Mesenchymal stem cell (in vitro differentiated cells and primary cell): ENCODE data around the gene GOLGA6L7. TPM values are rescaled to one million over a fixed set of nuclear protein-coding genes. Genes with fewer than 3 reads are reported as not detected.
"Not testable (repeated sequence)": the region's sequence is repeated elsewhere in the genome, so short reads cannot be mapped to it uniquely, and the experiment has no call there.

ENCODE experiments used
- DNase-seq: peaks from one replicate; pipeline ENCODE4 v3.0.0-alpha.2; 2013
- H2AFZ ChIP-seq: one replicate; pipeline ENCODE4 v1.6.1; 2013; ENCODE audit warnings: low read depth, mild to moderate bottlenecking, control low read depth, inconsistent platforms, low read length, moderate library complexity
- H2AK5ac ChIP-seq: 2 replicates; pipeline ENCODE4 v1.6.1; 2013; ENCODE audit warnings: low read length, moderate library complexity, mild to moderate bottlenecking, inconsistent platforms; ENCODE audit not compliant: severe bottlenecking
- H2BK120ac ChIP-seq: one replicate; pipeline ENCODE4 v1.6.1; 2013; ENCODE audit warnings: low read depth, mild to moderate bottlenecking, inconsistent platforms, low read length, moderate library complexity
- H2BK12ac ChIP-seq, 2 experiments: one replicate each; pipeline ENCODE4 v1.6.1; 2013; ENCODE audit warnings: inconsistent platforms in 2 of 2, low read length in 2 of 2, mild to moderate bottlenecking in 2 of 2, moderate library complexity in 2 of 2, control low read depth in 1 of 2
- H2BK15ac ChIP-seq: one replicate; pipeline ENCODE4 v1.6.1; 2013; ENCODE audit warnings: mild to moderate bottlenecking, low read depth, inconsistent platforms; ENCODE audit not compliant: poor library complexity, severe bottlenecking
- H2BK5ac ChIP-seq: 2 replicates; pipeline ENCODE4 v1.6.1; 2013; ENCODE audit warnings: low read depth, mild to moderate bottlenecking, low read length, control low read depth, inconsistent platforms; ENCODE audit not compliant: poor library complexity, severe bottlenecking
- H3K14ac ChIP-seq, 2 experiments: one replicate each; pipeline ENCODE4 v1.6.1; 2013; ENCODE audit warnings: inconsistent platforms in 2 of 2, low read length in 2 of 2, control low read depth in 1 of 2, mild to moderate bottlenecking in 1 of 2, moderate library complexity in 1 of 2
- H3K18ac ChIP-seq, 2 experiments: one replicate each; pipeline ENCODE4 v1.6.1; 2013; ENCODE audit warnings: inconsistent platforms in 2 of 2, low read length in 2 of 2, control low read depth in 1 of 2, low read depth in 1 of 2, mild to moderate bottlenecking in 1 of 2
- H3K23ac ChIP-seq, 2 experiments: one replicate each; pipeline ENCODE4 v1.6.1; 2013; ENCODE audit warnings: inconsistent platforms in 2 of 2, low read length in 2 of 2, mild to moderate bottlenecking in 2 of 2, moderate library complexity in 2 of 2, control low read depth in 1 of 2
- H3K27ac ChIP-seq: 2 replicates; pipeline ENCODE4 v1.5.1; 2013; ENCODE audit warnings: mild to moderate bottlenecking, moderate library complexity, low read length, control low read depth, inconsistent platforms; ENCODE audit not compliant: poor library complexity, severe bottlenecking
- H3K27me3 ChIP-seq, 2 experiments: 2 replicates each; pipeline versions ENCODE4 v1.6.1 to v1.7.0; 2013; ENCODE audit warnings: low read length in 2 of 2, mild to moderate bottlenecking in 2 of 2, moderate library complexity in 2 of 2, control low read depth in 1 of 2, inconsistent platforms in 1 of 2; ENCODE audit not compliant: control insufficient read depth in 1 of 2, insufficient read depth in 1 of 2
- H3K36me3 ChIP-seq, 2 experiments: 2 replicates each; pipeline versions ENCODE4 v1.6.1 to v1.7.0; 2013; ENCODE audit warnings: low read length in 2 of 2, control low read depth in 1 of 2, inconsistent platforms in 1 of 2, low read depth in 1 of 2, mild to moderate bottlenecking in 1 of 2; ENCODE audit not compliant: insufficient read depth in 2 of 2, control insufficient read depth in 1 of 2
- H3K4ac ChIP-seq, 2 experiments: one replicate each; pipeline ENCODE4 v1.6.1; 2013; ENCODE audit warnings: inconsistent platforms in 2 of 2, low read length in 2 of 2, mild to moderate bottlenecking in 2 of 2, moderate library complexity in 2 of 2, control low read depth in 1 of 2, low read depth in 1 of 2
- H3K4me1 ChIP-seq: 2 replicates; pipeline ENCODE4 v1.6.1; 2013; ENCODE audit warnings: low read depth, low read length, control low read depth; ENCODE audit not compliant: control insufficient read depth, insufficient read depth
- H3K4me2 ChIP-seq: 2 replicates; pipeline ENCODE4 v1.6.1; 2013; ENCODE audit warnings: low read length, mild to moderate bottlenecking, inconsistent platforms; ENCODE audit not compliant: poor library complexity, severe bottlenecking
- H3K4me3 ChIP-seq, 2 experiments: 2 replicates each; pipeline versions ENCODE4 v1.5.1 to v1.7.0; 2013; ENCODE audit warnings: low read length in 2 of 2, mild to moderate bottlenecking in 2 of 2, control low read depth in 1 of 2, low read depth in 1 of 2; ENCODE audit not compliant: insufficient read depth in 1 of 2
- H3K79me1 ChIP-seq: replicated peaks from 2 replicates; pipeline ENCODE4 v1.6.1; 2013; ENCODE audit warnings: mild to moderate bottlenecking, control low read depth, low read length, inconsistent platforms; ENCODE audit not compliant: poor library complexity, severe bottlenecking
- H3K9ac ChIP-seq: 2 replicates; pipeline ENCODE4 v1.7.0; 2013; ENCODE audit warnings: mild to moderate bottlenecking, low read length, moderate library complexity
- H3K9me3 ChIP-seq: 2 replicates; pipeline ENCODE4 v1.7.0; 2013; ENCODE audit warnings: mild to moderate bottlenecking, low read length; ENCODE audit not compliant: control insufficient read depth
- H4K8ac ChIP-seq: one replicate; pipeline ENCODE4 v1.6.1; 2013; ENCODE audit warnings: inconsistent platforms, mild to moderate bottlenecking, low read length, moderate library complexity
- H4K91ac ChIP-seq: one replicate; pipeline ENCODE4 v1.6.1; 2013; ENCODE audit warnings: mild to moderate bottlenecking, low read length, inconsistent platforms
- WGBS: methylation state at CpG from one replicate; pipeline ENCODE4 v1.1.7; 2013; ENCODE audit warnings: mixed read lengths; 5-methylcytosine and 5-hydroxymethylcytosine counted together
- polyA plus RNA-seq, 2 experiments: library from polyadenylated mRNA; stranded (reverse); fragments of 200-250 nt; gene quantifications; one replicate each; pipeline ENCODE4 v1.2.3, GENCODE V29; 2013

The GOLGA6L7 gene
- polyA plus RNA-seq (2013, experiment 1 of 2), result not detected
- polyA plus RNA-seq (2013, experiment 2 of 2), result not detected

GRCh38 chr15:28848521-28848920, at the start of gene GOLGA6L7:
TSS of gene GOLGA6L7 (minus strand) at chr15:28848644. CDS start at chr15:28848549, 95 bp downstream.
- H3K4ac ChIP-seq, H3K14ac ChIP-seq, H2BK12ac ChIP-seq, H2AK5ac ChIP-seq, H3K79me1 ChIP-seq, H3K9me3 ChIP-seq, H4K8ac ChIP-seq, H2BK15ac ChIP-seq, H3K4me2 ChIP-seq, H3K18ac ChIP-seq, H2AFZ ChIP-seq, DNase-seq, H3K36me3 ChIP-seq, H3K23ac ChIP-seq, H3K27ac ChIP-seq, H3K9ac ChIP-seq, H2BK120ac ChIP-seq, H3K27me3 ChIP-seq, H2BK5ac ChIP-seq, H3K4me3 ChIP-seq, H3K4me1 ChIP-seq, H4K91ac ChIP-seq: not testable (repeated sequence)
- 93% methylated on average over 11 of the region's 13 CpGs for WGBS

DNA sequence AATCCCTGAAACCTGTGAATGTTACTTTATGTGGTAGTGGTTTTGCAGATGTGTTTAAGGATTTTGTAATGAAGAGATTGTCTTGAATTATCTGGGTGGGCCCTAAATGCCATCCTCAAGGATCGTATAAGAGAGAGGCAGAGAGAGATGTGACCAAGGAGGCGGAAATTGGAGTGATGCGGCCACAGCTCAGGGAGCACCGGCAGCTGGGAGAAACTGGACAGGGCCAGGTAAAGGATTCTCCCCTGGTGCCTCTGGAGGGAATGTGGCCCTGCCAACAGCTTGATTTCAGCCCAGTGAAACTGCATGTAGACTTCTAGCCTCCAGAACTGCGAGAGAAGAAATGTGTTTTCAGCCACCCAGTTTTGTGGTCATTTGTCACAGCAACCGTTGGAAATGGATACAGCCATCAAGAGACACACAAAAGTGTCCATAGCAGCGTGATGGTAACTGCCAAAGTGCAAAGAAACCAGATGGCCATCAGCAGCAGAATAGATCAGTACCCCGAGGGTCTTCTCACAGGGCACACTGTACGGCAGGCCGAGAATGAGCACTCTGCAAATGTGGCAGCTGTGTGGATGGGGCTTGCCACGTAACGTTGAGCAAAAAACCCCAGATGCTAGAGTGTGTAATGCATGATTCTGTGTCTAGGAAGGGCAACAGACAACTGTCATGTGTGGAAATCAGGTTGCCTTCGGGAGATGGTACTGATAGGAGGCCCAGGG, 49.6 kb upstream of the GOLGA6L7 start:
- no peak overlapping the region for H4K8ac ChIP-seq
- peaks cover 0 to 9% of the 10 kb centered on the region in 2 experiments for H3K27me3 ChIP-seq
- no peak overlapping the region for H4K91ac ChIP-seq
- H2BK120ac ChIP-seq, result no peak overlapping the region
- no peak overlapping the region for H3K23ac ChIP-seq
- no peak overlapping the region for H3K14ac ChIP-seq
- H3K36me3 ChIP-seq, result no peaks in the 10 kb centered on the region
- H2BK5ac ChIP-seq, result no peak overlapping the region
- H2BK12ac ChIP-seq, result peak overlapping the region in 1 of 2 experiments; percentile 21
- no peak overlapping the region for H3K18ac ChIP-seq
- no peak overlapping the region for H2AFZ ChIP-seq
- H3K9me3 ChIP-seq, result no peaks in the 10 kb centered on the region
- no peak overlapping the region for H3K4me3 ChIP-seq
- no peak overlapping the region for H3K9ac ChIP-seq
- no peak for DNase-seq
- no peak overlapping the region for H3K4me2 ChIP-seq
- 96% methylated on average over 13 of the region's 13 CpGs for WGBS
- peaks cover 22% of the 10 kb centered on the region for H3K79me1 ChIP-seq
- H3K4ac ChIP-seq, result no peak overlapping the region
- H3K27ac ChIP-seq, result no peak overlapping the region
- H3K4me1 ChIP-seq, result peaks cover 11% of the 10 kb centered on the region
- H2AK5ac ChIP-seq, result no peak overlapping the region
- H2BK15ac ChIP-seq, result no peak overlapping the region

GRCh38 chr15:28896951-28897350, 48.5 kb upstream of the GOLGA6L7 start:
- peak; percentile 94 for DNase-seq
- Histone ChIP-seq H3K9me3 (no peaks in the 10 kb centered on the region), H3K18ac (peak overlapping the region in 1 of 2 experiments; percentile 55), H2BK5ac (no peak overlapping the region), H3K27ac (peak overlapping the region; percentile 39), H4K91ac (no peak overlapping the region), H3K9ac (no peak overlapping the region), H3K23ac (no peak overlapping the region), H3K79me1 (peaks cover 21% of the 10 kb centered on the region), H2AFZ (no peak overlapping the region), H3K4ac (peak overlapping the region in 1 of 2 experiments; percentile 32), H2AK5ac (no peak overlapping the region), H3K27me3 (peaks cover 0 to 3% of the 10 kb centered on the region in 2 experiments), H3K14ac (no peak overlapping the region), H3K4me3 (no peak overlapping the region), H3K4me2 (no peak overlapping the region), H4K8ac (no peak overlapping the region), H2BK15ac (no peak overlapping the region), H2BK120ac (no peak overlapping the region), H2BK12ac (no peak overlapping the region), H3K36me3 (no peaks in the 10 kb centered on the region), H3K4me1 (peaks cover 11% of the 10 kb centered on the region)
- WGBS, result 14% methylated on average over 4 of the region's 4 CpGs

DNA sequence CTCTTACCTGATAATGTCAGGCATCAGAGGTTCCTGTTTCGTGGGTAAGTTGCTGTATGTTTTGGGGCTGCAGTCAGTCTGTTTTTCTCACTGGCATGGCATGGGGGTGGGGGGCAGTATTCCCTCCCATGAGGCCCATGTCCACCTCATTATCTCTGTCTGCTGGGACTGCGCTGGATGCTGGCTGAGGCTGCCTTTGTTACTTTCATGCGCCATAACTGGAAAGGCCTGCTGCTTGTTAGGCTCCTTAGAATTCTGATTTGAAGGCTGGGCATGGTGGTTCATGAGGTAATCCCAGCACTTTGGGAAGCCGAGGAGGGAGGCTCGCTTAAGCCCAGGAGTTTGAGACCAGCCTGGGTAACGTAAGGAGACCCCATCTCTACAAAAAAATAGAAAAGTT, 47.1 kb upstream of the GOLGA6L7 start:
- Histone ChIP-seq H2BK120ac (peak overlapping the region; percentile 7), H3K27ac (no peak overlapping the region), H3K36me3 (no peaks in the 10 kb centered on the region), H3K9ac (no peak overlapping the region), H3K14ac (no peak overlapping the region), H4K8ac (no peak overlapping the region), H2BK5ac (no peak overlapping the region), H3K4me1 (peaks cover 8% of the 10 kb centered on the region), H3K4ac (peak overlapping the region in 1 of 2 experiments; percentile 2), H2BK15ac (no peak overlapping the region), H3K9me3 (no peaks in the 10 kb centered on the region), H2AFZ (no peak overlapping the region), H2AK5ac (no peak overlapping the region), H2BK12ac (no peak overlapping the region), H3K4me2 (no peak overlapping the region), H3K27me3 (peaks cover 0 to 2% of the 10 kb centered on the region in 2 experiments), H3K79me1 (peaks cover 17% of the 10 kb centered on the region), H3K4me3 (no peak overlapping the region), H3K18ac (peak overlapping the region in 1 of 2 experiments; percentile 10), H3K23ac (no peak overlapping the region), H4K91ac (peak overlapping the region; percentile 49)
- 88% methylated on average over 6 of the region's 6 CpGs for WGBS
- DNase-seq, result no peak
